B cell (primary cell): Measurements from ENCODE around the gene BRSK1. TPM values are rescaled to one million over a fixed set of nuclear protein-coding genes. Genes with fewer than 3 reads are reported as not detected.

Experiments
- ATAC-seq: fragments of 200-7000 bp; cut with Tn5 transposase; one replicate; pipeline ENCODE4 v1.10.0; 2021; ENCODE audit warnings: low read depth, mild to moderate bottlenecking, moderate number of reproducible peaks, moderate library complexity
- CTCF ChIA-PET: fragments of 350-600 bp; sonication (Branson Sonifier 250); formaldehyde crosslinking; loops from one replicate; lab custom pipeline; 2021; ENCODE audit warnings: antibody characterized with exemption, inconsistent platforms; lab: Charles Lee
- POLR2A ChIA-PET: fragments of 350-600 bp; sonication (Branson Sonifier 250); formaldehyde crosslinking; loops from one replicate; lab custom pipeline; 2021; ENCODE audit warnings: antibody characterized with exemption; lab: Charles Lee
- DNase-seq: peaks from one replicate; pipeline ENCODE4 v3.0.0; 2013
- H2AFZ ChIP-seq: 2 replicates; pipeline ENCODE4 v1.6.1; 2012; ENCODE audit warnings: mild to moderate bottlenecking, low read depth, low read length; ENCODE audit not compliant: insufficient read depth, poor library complexity, severe bottlenecking
- H3K27ac ChIP-seq, 2 donors: 1 replicate in 1 of 2; 2 replicates in 1 of 2; pipeline ENCODE4 v1.5.1; 2012 to 2013; ENCODE audit warnings: low read length in 2 of 2, mild to moderate bottlenecking in 2 of 2, moderate library complexity in 1 of 2
- H3K27me3 ChIP-seq, 4 experiments: fragments of 200-600 bp in 1 of 4; sonication (generic) in 1 of 4; replicated peaks in 1 of 4; 1 replicate in 2 of 4; 2 replicates in 2 of 4; pipeline versions ENCODE4 v1.6.1 to v1.7.0; 2013 to 2016; ENCODE audit warnings: low read length in 3 of 4, mild to moderate bottlenecking in 2 of 4, mixed read lengths in 1 of 4, moderate library complexity in 1 of 4; ENCODE audit not compliant: insufficient read depth in 4 of 4, control insufficient read depth in 3 of 4; ENCODE audit errors: control extremely low read depth in 1 of 4
- H3K36me3 ChIP-seq, 2 experiments: replicated peaks in 1 of 2; 1 replicate in 1 of 2; 2 replicates in 1 of 2; pipeline versions ENCODE4 v1.6.1 to v1.7.1; 2013; ENCODE audit warnings: low read length in 1 of 2; ENCODE audit not compliant: insufficient read depth in 2 of 2, control insufficient read depth in 1 of 2; ENCODE audit errors: control extremely low read depth in 1 of 2, extremely low read depth in 1 of 2
- H3K4me1 ChIP-seq, 2 donors: fragments of 200-600 bp in 1 of 2; sonication (generic) in 1 of 2; 1 replicate in 1 of 2; 2 replicates in 1 of 2; pipeline versions ENCODE4 v1.5.1 to v1.6.1; 2013 to 2017; ENCODE audit warnings: low read length in 2 of 2; ENCODE audit not compliant: control insufficient read depth in 2 of 2, insufficient read depth in 2 of 2
- H3K4me2 ChIP-seq: replicated peaks from 2 replicates; pipeline ENCODE3; 2012; ENCODE audit warnings: mild to moderate bottlenecking, low read depth, low read length; ENCODE audit not compliant: poor library complexity, severe bottlenecking
- H3K4me3 ChIP-seq, 5 experiments: fragments of 200-600 bp in 1 of 5; sonication (generic) in 1 of 5; 1 replicate in 3 of 5; 2 replicates in 2 of 5; pipeline versions ENCODE4 v1.5.1 to v1.7.0; 2011 to 2016; ENCODE audit warnings: low read length in 4 of 5, mild to moderate bottlenecking in 4 of 5, low read depth in 2 of 5, control low read depth in 1 of 5, moderate library complexity in 1 of 5; ENCODE audit not compliant: insufficient read depth in 1 of 5; ENCODE audit errors: control extremely low read depth in 1 of 5, extremely low read depth in 1 of 5
- H3K79me2 ChIP-seq: fragments of 200-600 bp; sonication (generic); one replicate; pipeline ENCODE4 v1.6.0; 2016; ENCODE audit warnings: low read length; ENCODE audit not compliant: control insufficient read depth, insufficient read depth
- H3K9ac ChIP-seq: fragments of 200-600 bp; sonication (generic); 2 replicates; pipeline ENCODE4 v1.6.1; 2017; ENCODE audit warnings: mild to moderate bottlenecking, low read length, moderate library complexity
- H3K9me3 ChIP-seq, 3 donors: one replicate each; pipeline versions ENCODE4 v1.6.1 to v1.7.1; 2013; ENCODE audit warnings: low read length in 2 of 3; ENCODE audit not compliant: control insufficient read depth in 2 of 3, insufficient read depth in 1 of 3; ENCODE audit errors: control extremely low read depth in 1 of 3
- H4K20me1 ChIP-seq: 2 replicates; pipeline ENCODE4 v1.6.0; 2012; ENCODE audit warnings: mild to moderate bottlenecking, low read length; ENCODE audit not compliant: insufficient read depth, control insufficient read depth, poor library complexity, severe bottlenecking
- H3K27ac Mint-ChIP-seq: one replicate; pipeline ENCODE4 v1.8.0; 2021; ENCODE audit warnings: mixed read lengths
- H3K27me3 Mint-ChIP-seq: one replicate; pipeline ENCODE4 v1.8.0; 2021; ENCODE audit warnings: mixed read lengths
- H3K4me1 Mint-ChIP-seq: one replicate; pipeline ENCODE4 v1.8.0; 2021; ENCODE audit warnings: mixed read lengths
- H3K4me3 Mint-ChIP-seq: one replicate; pipeline ENCODE4 v1.8.0; 2021; ENCODE audit warnings: mixed read lengths
- H3K9me3 Mint-ChIP-seq: one replicate; pipeline ENCODE4 v1.8.0; 2022; ENCODE audit warnings: mixed read lengths; ENCODE audit not compliant: insufficient read depth
- CTCF ChIP-seq: fragments of 200-600 bp; IDR thresholded peaks from one replicate; pipeline ENCODE4 v1.8.0; 2022; ENCODE audit warnings: antibody characterized with exemption, mild to moderate bottlenecking
- EZH2 ChIP-seq: IDR thresholded peaks from 2 replicates; pipeline ENCODE4 v1.6.1; 2012; ENCODE audit warnings: borderline replicate concordance, low read depth, mild to moderate bottlenecking, moderate library complexity, low read length; ENCODE audit not compliant: insufficient read depth, poor library complexity, severe bottlenecking
- WGBS: methylation state at CpG from one replicate; pipeline ENCODE4 v1.1.5; 2013; ENCODE audit warnings: missing lambda C conversion rate; ENCODE audit not compliant: insufficient coverage; 5-methylcytosine and 5-hydroxymethylcytosine counted together
- intact Hi-C: fragments of 100-400 bp; cut with micrococcal nuclease; formaldehyde crosslinking; loops from one replicate; pipeline ENCODE4 v1.10.0; 2022
- polyA plus RNA-seq: library from polyadenylated mRNA; depleted of rRNA; stranded (reverse); fragments of >200 nt; gene quantifications from 2 replicates; pipeline ENCODE4 v1.2.3, GENCODE V29; 2012
- total RNA-seq, 2 donors: library from RNA; stranded (reverse); fragments of 120-200 nt in 1 of 2; gene quantifications; 1 replicate in 1 of 2; 2 replicates in 1 of 2; pipeline versions ENCODE4 v1.2.3 to v1.2.4, GENCODE V29; 2013 to 2022

BRSK1 gene
- total and polyA plus RNA-seq, 2 donors (not counting 1 experiment from before 2014, with no cell fraction given) = 0.94 to 1.4 TPM

DNA sequence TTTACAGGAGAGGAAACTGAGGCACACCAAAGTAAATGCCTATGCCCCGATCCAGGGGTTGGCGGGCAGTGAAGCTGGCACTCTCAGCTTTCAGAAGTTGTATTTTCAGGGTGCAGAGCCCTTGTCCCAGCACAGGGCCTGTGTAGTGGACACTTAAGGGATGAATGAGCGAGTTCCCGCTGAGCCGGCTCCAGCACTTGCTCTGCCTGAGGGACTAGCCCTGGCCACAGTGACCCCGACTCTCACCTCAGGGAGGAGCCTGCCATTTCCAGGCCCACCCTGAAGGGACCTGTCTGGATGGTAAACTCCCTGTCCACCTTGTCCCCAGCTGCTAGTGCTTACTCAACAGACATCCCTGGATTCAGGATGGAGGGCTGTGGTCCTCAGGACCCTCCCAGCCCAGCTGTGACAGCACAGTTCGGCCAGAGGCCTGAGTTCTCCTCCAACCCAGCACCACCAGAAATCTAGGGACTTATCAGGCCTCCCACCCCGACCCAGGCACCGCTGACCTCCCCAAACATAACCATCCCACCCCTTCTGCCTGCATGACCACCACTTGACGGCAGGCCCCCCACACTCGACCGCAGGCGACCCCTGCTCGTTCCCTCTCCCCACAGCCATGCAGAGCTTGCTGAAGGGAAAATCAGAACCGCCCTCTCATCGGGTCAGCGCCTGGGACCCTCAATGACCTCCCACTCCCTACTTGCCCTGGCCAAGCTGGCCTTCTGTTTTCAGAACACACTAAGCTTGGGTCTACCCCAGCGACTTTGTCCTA is 33.3 kb upstream of the BRSK1 start:
- no peak for TF ChIP-seq EZH2
- H3K4me2 ChIP-seq = peak overlapping the region; percentile 78
- no peaks in the 10 kb centered on the region for H3K27me3 ChIP-seq
- 94% methylated on average over 14 of the region's 18 CpGs for WGBS
- intact Hi-C loops = loop anchor here (10.0 kb wide), 2 partner anchors 354 to 384 kb away; partner anchors contain the start of genes ZNF524 and ZNF865
- peak overlapping the region; percentile 61 to 94 for H3K27ac ChIP-seq
- Mint-ChIP-seq H3K4me3 (peak overlapping the region; percentile 94), H3K27me3 (no peaks in the 10 kb centered on the region), H3K27ac (peak overlapping the region; percentile 95), H3K9me3 (no peaks in the 10 kb centered on the region), H3K4me1 (peaks cover 75% of the 10 kb centered on the region)
- H3K4me1 ChIP-seq = peaks cover 77 to 87% of the 10 kb centered on the region in 2 donors
- H3K4me3 ChIP-seq = peak overlapping the region in 1 of 5 experiments; percentile 9
- H3K9ac ChIP-seq = peak overlapping the region; percentile 51
- peaks cover 0 to 37% of the 10 kb centered on the region in 2 experiments for H3K36me3 ChIP-seq
- DNase-seq (no peak), ATAC-seq (no peak)
- H4K20me1 ChIP-seq = peaks cover 89% of the 10 kb centered on the region
- CTCF ChIA-PET = interaction anchor here (1.1 to 1.4 kb wide), 2 partner anchors 41 to 253 kb away, joined by 3 to 4 read pairs; no protein-coding TSS in a partner anchor
- no peaks in the 10 kb centered on the region for H3K9me3 ChIP-seq
- POLR2A ChIA-PET = interaction anchor here (1.0 kb wide), 1 partner anchor 9 kb away, joined by 3 read pairs; no protein-coding TSS in a partner anchor
- peaks cover 90% of the 10 kb centered on the region for H3K79me2 ChIP-seq
- no peak overlapping the region for H2AFZ ChIP-seq

DNA sequence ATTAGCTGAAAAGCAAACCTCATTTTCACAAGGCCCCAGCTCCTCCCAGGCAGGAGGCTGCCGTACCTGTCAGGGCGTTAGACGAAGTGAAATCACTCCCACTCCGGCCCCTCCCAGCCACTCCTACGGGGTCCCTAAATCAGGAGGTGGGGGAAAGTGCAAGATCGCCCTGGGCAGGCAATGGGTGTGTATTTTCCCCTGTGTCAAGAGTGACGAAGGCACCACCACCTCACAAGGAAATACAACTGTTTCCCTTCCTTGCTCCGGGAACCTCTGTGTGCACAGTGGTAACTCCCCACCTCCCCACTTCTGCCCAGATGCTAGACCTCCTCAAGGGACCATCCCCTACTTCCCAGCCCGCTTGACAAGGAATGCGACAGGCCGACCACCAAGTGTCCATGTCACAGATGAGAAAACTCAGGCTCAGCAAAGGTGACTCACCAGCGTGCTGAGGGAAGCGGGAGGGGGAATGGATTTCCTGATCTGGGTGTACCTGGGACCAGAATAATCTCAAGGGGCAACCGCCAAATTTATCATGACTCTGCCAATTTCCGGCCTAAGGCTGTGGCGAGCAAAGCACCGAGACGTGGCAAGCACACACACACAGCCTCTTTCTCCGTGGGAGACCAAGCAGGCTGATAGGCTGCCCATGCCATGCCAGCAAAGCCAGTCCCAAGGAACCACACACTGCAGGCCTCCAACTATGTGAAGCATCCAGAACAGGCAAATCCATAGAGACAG is 32.3 kb upstream of the BRSK1 start:
- no peaks in the 10 kb centered on the region for H3K9me3 Mint-ChIP-seq
- Histone ChIP-seq H3K4me3 (peak overlapping the region in 3 of 5 experiments; percentile 9 to 50 (median 37)), H3K79me2 (peaks cover 90% of the 10 kb centered on the region), H2AFZ (no peak overlapping the region), H3K9me3 (no peaks in the 10 kb centered on the region), H3K9ac (peak overlapping the region; percentile 51), H3K27ac (peak overlapping the region; percentile 61 to 94), H3K27me3 (no peaks in the 10 kb centered on the region), H3K4me2 (peak overlapping the region; percentile 78), H4K20me1 (peaks cover 89% of the 10 kb centered on the region), H3K4me1 (peaks cover 87 to 98% of the 10 kb centered on the region in 2 donors), H3K36me3 (peaks cover 0 to 27% of the 10 kb centered on the region in 2 experiments)
- TF ChIP-seq EZH2 (no peak), CTCF (no peak)
- H3K4me1 Mint-ChIP-seq = peaks cover 86% of the 10 kb centered on the region
- 0% methylated on average over 12 of the region's 19 CpGs for WGBS
- intact Hi-C loops = loop anchor here (10.0 kb wide), 2 partner anchors 353 to 383 kb away; partner anchors contain the start of genes ZNF524 and ZNF865
- ATAC-seq (peak; percentile 8), DNase-seq (peak; percentile 52)
- peak overlapping the region; percentile 95 for H3K27ac Mint-ChIP-seq
- H3K4me3 Mint-ChIP-seq = peak overlapping the region; percentile 94
- CTCF ChIA-PET = interaction anchor here (0.6 to 5.9 kb wide), 4 partner anchors 28 to 928 kb away, joined by 3 to 56 read pairs (median 4); partner anchors contain the start of genes BRSK1 and HSPBP1
- POLR2A ChIA-PET = interaction anchor here (1.0 kb wide), 1 partner anchor 8 kb away, joined by 3 read pairs; no protein-coding TSS in a partner anchor
- no peaks in the 10 kb centered on the region for H3K27me3 Mint-ChIP-seq
